ENCODE measurements around the gene STK31.

DNA sequence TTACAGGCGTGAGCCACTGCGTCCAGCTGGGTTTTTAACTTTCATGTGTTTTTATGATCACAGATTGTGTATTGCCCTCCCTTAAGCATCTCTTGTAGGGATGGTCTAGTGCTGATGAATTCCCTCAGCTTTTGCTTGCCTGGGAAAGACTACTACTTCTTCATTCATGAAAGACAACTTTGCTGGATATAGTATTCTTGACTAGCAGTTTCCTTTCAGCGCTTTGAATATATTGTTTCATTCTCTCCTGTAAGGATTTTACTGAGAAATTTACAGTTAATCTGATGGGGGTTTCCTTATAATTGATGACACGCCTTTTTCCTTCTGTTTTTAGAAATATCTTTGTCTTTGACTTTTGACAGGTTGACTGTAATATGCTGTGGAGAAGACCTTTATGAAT lies 33.2 kb downstream of the STK31 start:
- no peak for TF ChIP-seq CTCF (IDR thresholded peaks at IDR 0.05; ENCODE audit: low read depth, low read length)
- TF ChIP-seq MAX (IDR thresholded peaks at IDR 0.05; ENCODE audit: low read depth, low read length): no peak
- TF ChIP-seq POLR2A (IDR thresholded peaks at IDR 0.05; ENCODE audit: extremely low read depth, insufficient read length): no peak
- no peak for TF ChIP-seq MYC (IDR thresholded peaks at IDR 0.05; ENCODE audit: low read depth, low read length)
